NT2/D1 (cell line): ENCODE results near the gene CBX8.

Experiments
- SUZ12 ChIP-seq: IDR thresholded peaks from 2 replicates; pipeline ENCODE4 v1.6.1; 2011; ENCODE audit not compliant: insufficient read length, insufficient read depth; ENCODE audit errors: extremely low read depth
- YY1 ChIP-seq: IDR thresholded peaks from 2 replicates; pipeline ENCODE4 v1.6.1; 2011; ENCODE audit not compliant: insufficient read length, insufficient read depth
- ZNF274 ChIP-seq: IDR thresholded peaks from 2 replicates; pipeline ENCODE4 v1.6.1; 2011; ENCODE audit warnings: mild to moderate bottlenecking, low read depth, low read length

DNA sequence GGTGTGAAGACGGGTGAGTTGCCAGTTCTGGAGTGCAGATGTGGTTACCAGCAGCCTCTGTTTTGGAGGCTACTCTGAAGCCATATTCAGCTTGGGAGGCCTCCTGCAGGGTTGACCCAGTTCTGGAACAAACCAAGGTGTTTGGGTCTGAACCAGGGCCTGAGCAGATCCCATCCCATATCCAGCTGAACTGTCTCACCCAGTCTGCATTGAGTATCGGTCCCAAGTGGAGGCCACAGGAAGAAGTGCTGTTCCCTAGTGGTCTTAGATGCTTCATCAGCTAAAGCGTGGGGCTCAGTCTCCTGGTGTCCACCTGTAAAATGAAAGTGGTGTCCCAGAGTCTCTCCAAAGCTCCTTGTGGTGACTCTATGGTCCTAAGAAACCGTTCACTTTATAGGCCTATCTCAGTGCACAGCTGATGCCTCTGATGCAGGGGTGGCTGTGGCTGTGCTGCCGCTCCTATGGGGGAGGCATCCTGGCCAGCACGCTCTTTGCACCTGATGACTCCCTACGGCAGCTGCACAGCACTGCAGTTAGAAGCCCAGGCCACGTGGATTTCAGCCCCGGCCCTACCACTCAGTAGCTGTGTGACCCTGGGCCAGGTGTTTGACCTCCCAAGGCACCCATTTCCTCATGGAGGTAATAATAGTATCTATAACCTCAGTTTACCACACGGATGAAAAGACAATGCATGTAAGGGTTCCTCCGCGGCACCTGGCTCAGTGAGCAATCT lies 21.3 kb upstream of the CBX8 start:
- TF ChIP-seq YY1 (no peak), ZNF274 (no peak), SUZ12 (no peak)
